GM12892 (cell line): ENCODE measurements around the gene ULK3.

Experiments
- POLR2A ChIP-seq: IDR thresholded peaks from 2 replicates; pipeline ENCODE4 v1.6.1; 2011; ENCODE audit warnings: low read depth, low read length, control low read depth
- POLR2AphosphoS5 ChIP-seq: IDR thresholded peaks from 2 replicates; pipeline ENCODE4 v1.6.1; 2011; ENCODE audit warnings: low read depth, low read length, control low read depth

GRCh38 chr15:74823324-74823723 lies 19.6 kb downstream of the ULK3 start:
- no peak for TF ChIP-seq POLR2A
- TF ChIP-seq POLR2AphosphoS5 = no peak
